Fibroblast of mammary gland (primary cell): ENCODE data around the gene CDH13.

Experiments used
- DNase-seq: peaks from one replicate; pipeline ENCODE4 v3.0.0-alpha.2; 2010; ENCODE audit warnings: low read depth
- H3K4me3 ChIP-seq: 2 replicates; pipeline ENCODE4 v1.5.1; 2011; ENCODE audit warnings: low read depth, mild to moderate bottlenecking, low read length, moderate library complexity; ENCODE audit not compliant: control insufficient read depth
- CTCF ChIP-seq: conservative IDR thresholded peaks from 2 replicates; pipeline ENCODE4 v1.5.1; 2011; ENCODE audit warnings: low read depth, low read length, inconsistent platforms; ENCODE audit not compliant: control insufficient read depth, insufficient read depth

The CDH13 gene

GRCh38 chr16:83070416-83071209 lies 443.8 kb downstream of the CDH13 start:
- H3K4me3 ChIP-seq: no peak overlapping the region
- DNase-seq: no peak
- TF ChIP-seq CTCF: no peak

GRCh38 chr16:83075956-83076355 lies 449.2 kb downstream of the CDH13 start:
- no peak for DNase-seq
- TF ChIP-seq CTCF: no peak
- no peak overlapping the region for H3K4me3 ChIP-seq

- TF ChIP-seq CTCF: no peak
- H3K4me3 ChIP-seq: no peak overlapping the region
- no peak for DNase-seq
These were observed 456.6 kb downstream of the CDH13 start for GRCh38 chr16:83083361-83083760.

- TF ChIP-seq CTCF: no peak
- DNase-seq: no peak
- no peak overlapping the region for H3K4me3 ChIP-seq
These were observed 458.9 kb downstream of the CDH13 start for GRCh38 chr16:83085660-83086059.

GRCh38 chr16:83095941-83096692 lies 469.3 kb downstream of the CDH13 start:
- DNase-seq: peak; percentile 14
- TF ChIP-seq CTCF: no peak

GRCh38 chr16:83098536-83098935 lies 471.8 kb downstream of the CDH13 start:
- H3K4me3 ChIP-seq: no peak overlapping the region
- no peak for TF ChIP-seq CTCF
- DNase-seq: no peak

More at GRCh38 chr16:83095941-83096692, 469.3 kb downstream of the CDH13 start:
- no peak overlapping the region for H3K4me3 ChIP-seq

- peak; percentile 8 for DNase-seq
- no peak overlapping the region for H3K4me3 ChIP-seq
- no peak for TF ChIP-seq CTCF
These were observed 473.9 kb downstream of the CDH13 start for GRCh38 chr16:83100679-83101078.
